GM12875 (cell line): ENCODE measurements around the gene HOXB5.

Experiments
- H3K4me3 ChIP-seq: one replicate; pipeline ENCODE4 v1.5.1; 2011; ENCODE audit warnings: low read depth, low read length, control low read depth
- CTCF ChIP-seq: IDR thresholded peaks from 2 replicates; pipeline ENCODE4 v1.5.1; 2011; ENCODE audit warnings: low read depth, mild to moderate bottlenecking, control low read depth, inconsistent platforms, low read length, moderate library complexity, borderline replicate concordance; ENCODE audit not compliant: insufficient read depth

The HOXB5 gene

GRCh38 chr17:48603959-48604769 lies 10.6 kb upstream of the HOXB5 start:
- H3K4me3 ChIP-seq, result no peak overlapping the region
- TF ChIP-seq CTCF, result no peak

GRCh38 chr17:48601539-48602425 lies 8.2 kb upstream of the HOXB5 start:
- no peak overlapping the region for H3K4me3 ChIP-seq
- TF ChIP-seq CTCF, result no peak

- no peak overlapping the region for H3K4me3 ChIP-seq
- no peak for TF ChIP-seq CTCF
Observed at GRCh38 chr17:48601207-48601538, 7.6 kb upstream of the HOXB5 start.

GRCh38 chr17:48600244-48601098 lies 6.9 kb upstream of the HOXB5 start:
- H3K4me3 ChIP-seq, result no peak overlapping the region
- no peak for TF ChIP-seq CTCF

- TF ChIP-seq CTCF, result no peak
- H3K4me3 ChIP-seq, result no peak overlapping the region
Observed at GRCh38 chr17:48599354-48599753, 5.8 kb upstream of the HOXB5 start.

GRCh38 chr17:48598736-48599135 lies 5.2 kb upstream of the HOXB5 start:
- no peak for TF ChIP-seq CTCF
- H3K4me3 ChIP-seq, result no peak overlapping the region
